Activated CD8-positive, alpha-beta T cell treated with anti-CD3 and anti-CD28 coated beads for 36 hours (primary cell): ENCODE data around the gene FADS6. TPM values are rescaled to one million over a fixed set of nuclear protein-coding genes. Genes with fewer than 3 reads are reported as not detected.
A peak's percentile ranks its signal among the peaks of the same experiment; 100 is the strongest.

Source experiments
- ATAC-seq: fragments of 200-7000 bp; cut with Tn5 transposase; one replicate; pipeline ENCODE4 v1.10.0; 2021; ENCODE audit warnings: mild to moderate bottlenecking, moderate library complexity
- CTCF ChIA-PET: fragments of 350-600 bp; sonication (Branson Sonifier 250); formaldehyde crosslinking; loops from one replicate; lab custom pipeline; 2021; ENCODE audit warnings: antibody characterized with exemption; lab: Charles Lee
- POLR2A ChIA-PET: fragments of 350-600 bp; sonication (Branson Sonifier 250); formaldehyde crosslinking; loops from one replicate; lab custom pipeline; 2021; ENCODE audit warnings: antibody characterized with exemption; lab: Charles Lee
- DNase-seq: peaks from one replicate; pipeline ENCODE4 v3.0.0-alpha.2; 2020
- H3K27ac Mint-ChIP-seq: one replicate; pipeline ENCODE4 v1.8.0; 2021; ENCODE audit warnings: mild to moderate bottlenecking, mixed read lengths
- H3K27me3 Mint-ChIP-seq: one replicate; pipeline ENCODE4 v1.8.0; 2021; ENCODE audit warnings: mixed read lengths
- H3K36me3 Mint-ChIP-seq: one replicate; pipeline ENCODE4 v1.8.0; 2021; ENCODE audit warnings: low read depth, mixed read lengths
- H3K4me1 Mint-ChIP-seq: one replicate; pipeline ENCODE4 v1.8.0; 2021; ENCODE audit warnings: low read depth, mixed read lengths
- H3K4me3 Mint-ChIP-seq: one replicate; pipeline ENCODE4 v1.8.0; 2021; ENCODE audit warnings: mild to moderate bottlenecking, moderate library complexity, mixed read lengths
- H3K9me3 Mint-ChIP-seq: one replicate; pipeline ENCODE4 v1.8.0; 2021; ENCODE audit warnings: mixed read lengths
- intact Hi-C: fragments of 100-400 bp; cut with micrococcal nuclease; formaldehyde crosslinking; loops from one replicate; pipeline ENCODE4 v1.10.0; 2022
- total RNA-seq, 2 experiments: library from RNA; stranded (reverse); gene quantifications; one replicate each; pipeline ENCODE4 v1.2.3, GENCODE V29; 2021
- TF ChIP-seq, protein P1 (sequence below): fragments of 200-600 bp; IDR thresholded peaks from one replicate; pipeline ENCODE4 v1.8.0; 2022; ENCODE audit warnings: antibody characterized with exemption, mild to moderate bottlenecking

The FADS6 gene
- total RNA-seq, 2 experiments from 2014 or later: not detected

- DNase-seq (peak; percentile 41), ATAC-seq (no peak)
- Mint-ChIP-seq H3K27ac (no peak overlapping the region), H3K9me3 (no peaks in the 10 kb centered on the region), H3K27me3 (peaks cover 44% of the 10 kb centered on the region), H3K4me1 (peaks cover 18% of the 10 kb centered on the region), H3K4me3 (peak overlapping the region; percentile 22), H3K36me3 (no peaks in the 10 kb centered on the region)
- ChIA-PET CTCF (interaction anchor here (0.7 to 14.6 kb wide), 10 partner anchors 8 to 203 kb away, joined by 3 to 247 read pairs (median 9); partner anchors contain the start of genes FDXR and NAT9), POLR2A (interaction anchor here (0.9 to 1.6 kb wide), 3 partner anchors 8 to 13 kb away, joined by 3 read pairs; no protein-coding TSS in a partner anchor)
- TF ChIP-seq, protein P1, sequence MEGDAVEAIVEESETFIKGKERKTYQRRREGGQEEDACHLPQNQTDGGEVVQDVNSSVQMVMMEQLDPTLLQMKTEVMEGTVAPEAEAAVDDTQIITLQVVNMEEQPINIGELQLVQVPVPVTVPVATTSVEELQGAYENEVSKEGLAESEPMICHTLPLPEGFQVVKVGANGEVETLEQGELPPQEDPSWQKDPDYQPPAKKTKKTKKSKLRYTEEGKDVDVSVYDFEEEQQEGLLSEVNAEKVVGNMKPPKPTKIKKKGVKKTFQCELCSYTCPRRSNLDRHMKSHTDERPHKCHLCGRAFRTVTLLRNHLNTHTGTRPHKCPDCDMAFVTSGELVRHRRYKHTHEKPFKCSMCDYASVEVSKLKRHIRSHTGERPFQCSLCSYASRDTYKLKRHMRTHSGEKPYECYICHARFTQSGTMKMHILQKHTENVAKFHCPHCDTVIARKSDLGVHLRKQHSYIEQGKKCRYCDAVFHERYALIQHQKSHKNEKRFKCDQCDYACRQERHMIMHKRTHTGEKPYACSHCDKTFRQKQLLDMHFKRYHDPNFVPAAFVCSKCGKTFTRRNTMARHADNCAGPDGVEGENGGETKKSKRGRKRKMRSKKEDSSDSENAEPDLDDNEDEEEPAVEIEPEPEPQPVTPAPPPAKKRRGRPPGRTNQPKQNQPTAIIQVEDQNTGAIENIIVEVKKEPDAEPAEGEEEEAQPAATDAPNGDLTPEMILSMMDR: no peak
- intact Hi-C loops: loop anchor here (5.0 kb wide), 1 partner anchor 118 kb away; no protein-coding TSS in a partner anchor
Measured at GRCh38 chr17:74860229-74860871, 33.1 kb downstream of the FADS6 start.

DNA sequence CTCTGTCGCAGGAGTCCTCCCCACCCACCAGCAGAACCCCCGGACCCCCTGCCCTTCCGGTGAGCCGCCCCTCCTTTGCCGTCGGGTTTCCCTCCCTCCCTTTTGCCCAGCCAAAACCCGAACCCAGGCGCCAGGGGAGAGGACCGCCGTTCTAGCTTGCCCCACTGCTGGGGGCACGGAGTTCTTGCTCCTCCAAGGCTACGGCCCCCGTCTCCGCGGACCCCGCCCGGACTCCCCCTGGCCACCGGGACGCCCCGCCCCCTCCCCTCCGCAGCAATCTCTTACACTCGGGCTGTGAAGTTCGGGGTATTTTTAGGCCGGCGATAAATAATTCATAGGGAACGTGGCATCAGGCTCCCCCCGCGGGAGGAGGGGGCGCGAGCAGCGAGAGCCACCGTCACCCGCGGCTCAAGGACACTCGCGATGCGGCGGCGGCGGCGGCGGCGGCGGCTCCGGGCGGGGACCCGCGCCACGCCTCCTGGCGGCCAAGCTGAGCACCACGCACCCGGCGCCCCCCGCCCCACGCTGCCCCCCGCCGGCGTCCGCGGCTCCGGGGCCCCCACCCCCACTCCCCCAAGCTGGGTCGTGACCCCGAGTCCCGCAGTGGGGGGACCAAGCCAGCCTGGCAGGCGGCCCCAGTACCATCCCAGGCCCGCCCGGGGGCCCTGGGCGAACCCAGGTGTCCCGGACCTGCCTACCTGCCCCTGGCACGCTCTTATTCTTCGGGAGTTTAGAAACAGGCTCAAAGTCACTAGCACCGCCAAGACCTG is 33.8 kb downstream of the FADS6 start, which contains the start of gene GRIN2C:
Gene GRIN2C (minus strand): TSS at position 427 of the 770 bp plus-strand sequence. CDS start 4,793 bp downstream, outside the sequence.
- POLR2A ChIA-PET: interaction anchor here (0.7 to 1.6 kb wide), 6 partner anchors 9 to 18 kb away, joined by 3 to 5 read pairs (median 3); partner anchors contain the start of gene FDXR
- DNase-seq: no peak

GRCh38 chr17:74858672-74859458 is 34.6 kb downstream of the FADS6 start:
- Mint-ChIP-seq H3K27me3 (peaks cover 58% of the 10 kb centered on the region), H3K9me3 (no peaks in the 10 kb centered on the region), H3K36me3 (no peaks in the 10 kb centered on the region), H3K4me1 (peaks cover 15% of the 10 kb centered on the region), H3K27ac (no peak overlapping the region), H3K4me3 (no peak overlapping the region)
- ChIA-PET POLR2A (interaction anchor here (0.5 to 1.6 kb wide), 5 partner anchors 10 to 390 kb away, joined by 3 to 5 read pairs (median 3); partner anchors contain the start of gene FDXR), CTCF (interaction anchor here (0.7 to 14.6 kb wide), 6 partner anchors 17 to 202 kb away, joined by 3 to 247 read pairs (median 54); partner anchors contain the start of gene FDXR)
- TF ChIP-seq, protein P1: no peak
- ATAC-seq: no peak
- DNase-seq: no peak
- intact Hi-C loops: no loop called here

More for the DNA sequence above, 33.8 kb downstream of the FADS6 start, which contains the start of gene GRIN2C:
- H3K4me3 Mint-ChIP-seq: peak within 1 kb of the TSS; percentile 22
- H3K4me1 Mint-ChIP-seq: peaks cover 16% of the 10 kb centered on the region
- H3K27me3 Mint-ChIP-seq: peaks cover 50% of the 10 kb centered on the region
- no peak within 1 kb of the TSS for H3K27ac Mint-ChIP-seq
- no peak for ATAC-seq
- H3K9me3 Mint-ChIP-seq: no peaks in the 10 kb centered on the region
- CTCF ChIA-PET: interaction anchor here (0.8 to 14.6 kb wide), 7 partner anchors 16 to 202 kb away, joined by 3 to 247 read pairs (median 69); partner anchors contain the start of gene FDXR
- intact Hi-C loops: loop anchor here (5.0 kb wide), 1 partner anchor 117 kb away; no protein-coding TSS in a partner anchor
- H3K36me3 Mint-ChIP-seq: no peaks in the 10 kb centered on the region
- TF ChIP-seq, protein P1: peak; percentile 57

DNA sequence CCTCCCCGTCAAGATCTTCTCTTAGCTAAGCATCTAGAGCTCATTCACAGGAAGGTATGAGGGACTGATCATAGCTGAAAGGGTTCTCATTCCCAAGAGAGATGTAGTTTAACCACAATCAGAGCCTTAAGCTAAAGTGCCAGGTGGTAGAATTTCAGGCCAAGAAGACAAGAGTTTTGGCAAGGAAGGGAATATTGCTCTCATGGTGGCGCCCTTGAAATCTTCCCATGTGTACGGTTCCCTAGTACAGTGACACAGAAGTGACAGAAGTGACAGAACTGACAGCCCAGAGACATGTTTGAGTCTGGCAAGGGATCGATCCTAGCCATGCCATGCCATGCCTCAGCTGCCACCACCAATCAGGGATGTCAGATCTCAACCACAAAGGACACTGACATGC is 36.2 kb downstream of the FADS6 start:
- Mint-ChIP-seq H3K9me3 (no peaks in the 10 kb centered on the region), H3K36me3 (no peaks in the 10 kb centered on the region), H3K27me3 (peaks cover 67% of the 10 kb centered on the region), H3K4me1 (peaks cover 16% of the 10 kb centered on the region), H3K27ac (no peak overlapping the region), H3K4me3 (no peak overlapping the region)
- ChIA-PET CTCF (interaction anchor here (1.4 to 14.6 kb wide), 6 partner anchors 9 to 200 kb away, joined by 4 to 247 read pairs (median 54); partner anchors contain the start of gene FDXR), POLR2A (interaction anchor here (1.2 kb wide), 1 partner anchor 13 kb away, joined by 3 read pairs; no protein-coding TSS in a partner anchor)
- no peak for DNase-seq
- ATAC-seq: no peak
- TF ChIP-seq, protein P1: no peak
- intact Hi-C loops: no loop called here
